AG10803 (cell line): Measurements from ENCODE around the gene PABPC1L.

Experiments
- DNase-seq: peaks from one replicate; pipeline ENCODE4 v3.0.0; 2010; ENCODE audit warnings: low read depth
- H3K4me3 ChIP-seq: 2 replicates; pipeline ENCODE4 v1.5.1; 2011; ENCODE audit warnings: mild to moderate bottlenecking, low read length, control low read depth
- TF ChIP-seq, protein P1 (sequence below): conservative IDR thresholded peaks from 2 replicates; pipeline ENCODE4 v1.5.1; 2011; ENCODE audit warnings: mild to moderate bottlenecking, low read length, control low read depth, inconsistent platforms

PABPC1L gene

DNA sequence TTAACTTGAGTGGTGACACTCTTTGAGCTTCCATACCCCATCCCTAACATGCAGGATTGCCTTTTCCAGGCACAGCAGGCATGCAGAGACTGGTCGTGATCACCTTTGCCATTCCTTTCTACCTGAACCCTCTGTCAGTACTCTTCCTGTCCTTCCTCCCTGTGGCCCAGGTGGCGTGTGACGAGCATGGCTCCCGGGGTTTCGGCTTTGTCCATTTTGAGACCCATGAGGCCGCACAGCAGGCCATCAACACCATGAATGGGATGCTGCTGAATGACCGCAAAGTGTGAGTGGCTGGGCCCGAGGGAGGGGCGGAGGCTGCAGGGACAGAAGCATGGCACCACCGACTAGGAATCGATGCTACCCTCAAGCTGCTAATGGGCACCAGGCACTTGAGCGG lies 6.7 kb downstream of the PABPC1L start:
- DNase-seq, result no peak
- no peak overlapping the region for H3K4me3 ChIP-seq
- TF ChIP-seq, protein P1, sequence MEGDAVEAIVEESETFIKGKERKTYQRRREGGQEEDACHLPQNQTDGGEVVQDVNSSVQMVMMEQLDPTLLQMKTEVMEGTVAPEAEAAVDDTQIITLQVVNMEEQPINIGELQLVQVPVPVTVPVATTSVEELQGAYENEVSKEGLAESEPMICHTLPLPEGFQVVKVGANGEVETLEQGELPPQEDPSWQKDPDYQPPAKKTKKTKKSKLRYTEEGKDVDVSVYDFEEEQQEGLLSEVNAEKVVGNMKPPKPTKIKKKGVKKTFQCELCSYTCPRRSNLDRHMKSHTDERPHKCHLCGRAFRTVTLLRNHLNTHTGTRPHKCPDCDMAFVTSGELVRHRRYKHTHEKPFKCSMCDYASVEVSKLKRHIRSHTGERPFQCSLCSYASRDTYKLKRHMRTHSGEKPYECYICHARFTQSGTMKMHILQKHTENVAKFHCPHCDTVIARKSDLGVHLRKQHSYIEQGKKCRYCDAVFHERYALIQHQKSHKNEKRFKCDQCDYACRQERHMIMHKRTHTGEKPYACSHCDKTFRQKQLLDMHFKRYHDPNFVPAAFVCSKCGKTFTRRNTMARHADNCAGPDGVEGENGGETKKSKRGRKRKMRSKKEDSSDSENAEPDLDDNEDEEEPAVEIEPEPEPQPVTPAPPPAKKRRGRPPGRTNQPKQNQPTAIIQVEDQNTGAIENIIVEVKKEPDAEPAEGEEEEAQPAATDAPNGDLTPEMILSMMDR, result no peak

DNA sequence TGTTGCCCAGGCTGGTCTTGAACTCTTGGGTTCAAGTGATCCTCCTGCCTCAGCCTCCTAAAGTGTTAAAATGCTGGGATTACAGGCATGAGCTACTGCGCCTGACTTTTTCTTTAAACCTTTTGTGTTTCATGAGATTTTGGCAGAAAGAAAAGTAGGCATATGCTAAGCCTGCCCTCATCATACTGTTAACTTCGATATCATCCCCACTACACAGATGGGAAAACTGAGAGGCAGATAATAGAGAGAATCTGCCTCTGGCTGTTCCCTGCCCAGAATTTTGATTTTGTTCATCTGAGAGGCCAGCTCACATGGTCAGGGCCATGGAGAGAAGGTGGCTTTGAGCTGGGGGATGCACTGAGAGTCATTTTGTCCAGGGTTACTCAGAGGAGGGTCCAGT lies 7.5 kb downstream of the PABPC1L start:
- H3K4me3 ChIP-seq, result no peak overlapping the region
- no peak for DNase-seq
- TF ChIP-seq, protein P1, result no peak

DNA sequence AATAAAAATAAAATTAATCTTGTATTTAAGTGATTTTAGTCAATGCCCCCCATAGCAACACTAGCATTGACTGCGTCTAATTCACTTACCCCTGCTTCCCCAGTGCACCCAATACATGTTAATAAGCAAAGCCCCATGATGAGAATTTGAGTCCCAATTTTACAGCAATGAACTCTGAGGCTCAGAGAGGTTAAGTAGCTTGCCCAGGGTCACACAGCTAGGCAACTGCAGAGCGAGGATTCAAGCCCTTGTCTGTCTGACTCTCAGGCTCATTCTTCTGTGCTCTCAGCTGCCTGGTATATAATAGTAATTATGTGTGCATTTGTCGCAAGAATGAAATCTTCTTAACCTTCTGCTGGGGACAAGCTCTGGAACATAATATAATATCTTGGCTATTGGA lies 8.5 kb downstream of the PABPC1L start:
- no peak overlapping the region for H3K4me3 ChIP-seq
- DNase-seq, result no peak
- TF ChIP-seq, protein P1, result no peak

DNA sequence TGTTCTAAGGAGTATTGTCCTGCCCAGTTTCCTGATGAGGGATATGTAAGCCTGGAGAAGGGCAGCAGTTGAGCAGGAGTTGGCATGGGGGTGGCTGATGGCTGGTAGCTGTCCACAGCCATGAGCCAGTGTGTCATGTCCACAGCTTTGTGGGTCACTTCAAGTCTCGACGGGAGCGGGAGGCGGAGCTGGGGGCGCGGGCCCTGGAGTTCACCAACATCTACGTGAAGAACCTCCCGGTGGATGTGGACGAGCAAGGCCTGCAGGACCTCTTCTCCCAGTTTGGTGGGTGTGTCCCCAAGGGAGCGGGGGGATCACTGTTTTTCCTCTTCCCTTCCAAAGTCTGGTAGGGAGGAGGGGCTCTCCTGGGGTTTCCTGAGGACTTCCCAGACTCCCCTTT lies 8.9 kb downstream of the PABPC1L start:
- TF ChIP-seq, protein P1, result no peak
- no peak for DNase-seq
- no peak overlapping the region for H3K4me3 ChIP-seq

DNA sequence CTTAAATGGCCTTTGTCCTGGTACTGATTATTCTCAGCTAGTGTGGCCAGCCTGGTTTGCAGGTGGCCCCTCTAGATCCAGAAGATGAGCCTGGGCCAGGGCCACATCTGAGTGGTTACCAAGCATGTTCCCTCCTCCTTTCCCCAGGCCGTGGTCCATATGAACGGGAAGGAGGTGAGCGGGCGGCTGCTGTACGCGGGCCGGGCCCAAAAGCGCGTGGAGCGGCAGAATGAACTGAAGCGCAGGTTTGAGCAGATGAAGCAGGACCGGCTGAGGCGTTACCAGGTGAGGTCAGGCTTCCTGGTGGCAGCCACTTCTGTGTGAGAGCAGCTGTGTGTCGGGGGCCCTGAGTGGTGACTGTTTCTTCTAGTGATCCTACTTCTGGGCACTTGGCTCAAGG lies 11.6 kb downstream of the PABPC1L start:
- no peak overlapping the region for H3K4me3 ChIP-seq
- DNase-seq, result no peak
- TF ChIP-seq, protein P1, result no peak

DNA sequence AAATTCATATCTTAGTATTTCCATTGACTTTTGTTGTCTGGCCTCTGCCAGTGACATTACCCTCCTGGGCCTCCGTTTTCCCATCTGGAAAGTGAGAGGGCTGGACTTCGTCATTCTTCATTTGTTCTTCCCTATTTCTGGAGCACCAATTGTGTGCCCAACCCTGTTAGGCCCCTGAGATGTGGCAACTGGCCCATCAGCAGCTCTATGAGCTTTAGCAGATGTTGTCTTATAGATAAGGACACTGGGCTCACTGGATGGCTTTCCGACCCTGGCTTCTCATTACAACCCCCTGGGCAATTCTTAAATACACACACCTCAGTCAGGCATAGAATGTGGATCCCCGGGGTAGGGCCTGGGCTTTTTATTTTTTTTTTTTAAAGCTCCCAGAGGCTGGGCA lies 14.7 kb downstream of the PABPC1L start:
- H3K4me3 ChIP-seq, result no peak overlapping the region
- TF ChIP-seq, protein P1, result no peak
- no peak for DNase-seq

DNA sequence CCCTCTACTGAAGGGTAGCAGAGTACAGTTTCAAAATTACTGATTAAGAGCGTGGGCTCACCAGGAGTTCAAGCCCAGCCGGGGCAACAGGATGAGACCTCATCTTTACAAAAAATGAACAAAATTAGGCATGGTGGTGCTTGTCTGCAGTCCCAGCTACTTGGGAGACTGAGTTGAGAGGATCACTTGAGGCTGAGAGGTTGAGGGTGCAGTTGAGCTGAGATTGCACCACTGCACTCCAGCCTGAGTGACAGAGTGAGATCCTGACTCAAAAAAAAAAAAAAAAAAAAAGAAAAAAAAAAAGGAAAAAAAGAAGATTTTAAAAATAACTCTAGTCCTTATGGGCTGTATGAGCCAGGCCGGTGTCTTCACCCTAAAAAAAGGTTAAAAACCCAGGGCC lies 18.7 kb downstream of the PABPC1L start:
- DNase-seq, result no peak
- TF ChIP-seq, protein P1, result no peak
- no peak overlapping the region for H3K4me3 ChIP-seq
